Measurements from ENCODE around the gene ARHGAP8. TPM values are rescaled to one million over a fixed set of nuclear protein-coding genes. Genes with fewer than 3 reads are reported as not detected.
A peak's percentile ranks its signal among the peaks of the same experiment; 100 is the strongest.

Gene ARHGAP8
- total and polyA plus RNA-seq, 2 of the 13 experiments (the other 11 are each of a cell fraction or from before 2014, with no cell fraction given) = 0.07 TPM; not detected in 1

DNA sequence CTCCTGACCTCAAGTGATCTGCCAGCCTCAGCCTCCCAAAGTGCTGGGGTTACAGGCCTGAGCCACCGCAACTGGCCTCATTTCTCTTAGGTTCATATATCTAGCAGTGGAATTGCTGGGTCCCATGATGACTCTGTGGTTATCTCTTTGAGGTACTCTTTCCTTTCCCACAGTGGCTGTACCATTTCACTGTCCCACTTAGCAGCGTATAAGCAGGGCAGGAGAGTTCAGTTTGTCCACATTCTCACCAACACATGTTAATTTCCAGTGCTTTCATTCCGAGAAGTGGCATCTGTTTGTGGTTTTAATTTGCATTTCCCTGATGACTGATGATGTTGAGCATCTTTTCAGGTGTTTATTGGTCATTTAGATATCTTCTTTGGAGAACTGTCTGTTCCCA lies 34.0 kb upstream of the ARHGAP8 start (continued):
- TF ChIP-seq, protein P1, sequence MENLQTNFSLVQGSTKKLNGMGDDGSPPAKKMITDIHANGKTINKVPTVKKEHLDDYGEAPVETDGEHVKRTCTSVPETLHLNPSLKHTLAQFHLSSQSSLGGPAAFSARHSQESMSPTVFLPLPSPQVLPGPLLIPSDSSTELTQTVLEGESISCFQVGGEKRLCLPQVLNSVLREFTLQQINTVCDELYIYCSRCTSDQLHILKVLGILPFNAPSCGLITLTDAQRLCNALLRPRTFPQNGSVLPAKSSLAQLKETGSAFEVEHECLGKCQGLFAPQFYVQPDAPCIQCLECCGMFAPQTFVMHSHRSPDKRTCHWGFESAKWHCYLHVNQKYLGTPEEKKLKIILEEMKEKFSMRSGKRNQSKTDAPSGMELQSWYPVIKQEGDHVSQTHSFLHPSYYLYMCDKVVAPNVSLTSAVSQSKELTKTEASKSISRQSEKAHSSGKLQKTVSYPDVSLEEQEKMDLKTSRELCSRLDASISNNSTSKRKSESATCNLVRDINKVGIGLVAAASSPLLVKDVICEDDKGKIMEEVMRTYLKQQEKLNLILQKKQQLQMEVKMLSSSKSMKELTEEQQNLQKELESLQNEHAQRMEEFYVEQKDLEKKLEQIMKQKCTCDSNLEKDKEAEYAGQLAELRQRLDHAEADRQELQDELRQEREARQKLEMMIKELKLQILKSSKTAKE (CRISPR knock-in tag; IDR thresholded peaks at IDR 0.05; ENCODE audit: borderline replicate concordance) = no peak

GRCh38 chr22:44719586-44720368 lies 32.6 kb upstream of the ARHGAP8 start:
- no peak overlapping the region for H3K9ac ChIP-seq (ENCODE audit: insufficient read depth, low read depth, low read length)
- ChIA-PET POLR2A (no interaction called here), CTCF (ENCODE audit: low intra/inter-chr PET ratio, low total read pairs) (no interaction called here)
- intact Hi-C loops (cut with micrococcal nuclease; ENCODE audit: unreplicated experiment) = no loop called here
- ATAC-seq (peak; percentile 30), DNase-seq (ENCODE audit: low spot score) (no peak), FAIRE-seq (no peak)
- H3K4me2 ChIP-seq (ENCODE audit: low read depth, low read length) = no peak overlapping the region
- H3K27ac ChIP-seq (ENCODE audit: extremely low read length, insufficient read depth, low read length) = no peak overlapping the region
- H3K9me3 ChIP-seq (ENCODE audit: low read length) = no peaks in the 10 kb centered on the region
- no peaks in the 10 kb centered on the region for H3K79me2 ChIP-seq (ENCODE audit: insufficient read depth, low read length)
- no peak overlapping the region for H2AFZ ChIP-seq (ENCODE audit: low read length)
- no TSS peak for BruUV-seq (replicated peaks)
- 0 out of 2 replicates have a peak, but pooled peaks cover 1% of the 10 kb centered on the region for H4K20me1 ChIP-seq (ENCODE audit: insufficient read depth, low read length)
- no peaks in the 10 kb centered on the region for H3K27me3 ChIP-seq (ENCODE audit: control insufficient read depth in 1 of 2, insufficient read depth in 2 of 2, low read length in 2 of 2)
- no peak overlapping the region for H3K4me3 ChIP-seq (replicated peaks in 1 of 3; ENCODE audit: insufficient read depth in 1 of 3, low read depth in 2 of 3, low read length in 3 of 3)
- in situ Hi-C loops (cut with HindIII; ENCODE audit: extremely low pct_ligation_motif_present, low pct_unique_long_range_greater_than_20kb) = no loop called here
- peaks cover 11% of the 10 kb centered on the region for H3K4me1 ChIP-seq (ENCODE audit: insufficient read depth, low read length)
- WGBS (ENCODE audit: low lambda C conversion rate) = 60% methylated on average over 5 of the region's 13 CpGs
- peaks cover 8 to 41% of the 10 kb centered on the region in 2 experiments; a peak in 4 of 5 replicates for H3K36me3 ChIP-seq (replicated peaks in 1 of 2; ENCODE audit: control insufficient read depth in 1 of 2, insufficient read depth in 2 of 2, low read length in 2 of 2)
- TF ChIP-seq ZNF556 (CRISPR knock-in tag; IDR thresholded peaks at IDR 0.05; ENCODE audit: borderline replicate concordance) (no peak), ATF2 (CRISPR knock-in tag; IDR thresholded peaks at IDR 0.05) (no peak), KLF13 (CRISPR knock-in tag; IDR thresholded peaks at IDR 0.05) (no peak), SMARCC2 (IDR thresholded peaks at IDR 0.05) (no peak), ZSCAN20 (CRISPR knock-in tag; IDR thresholded peaks at IDR 0.05; ENCODE audit: borderline replicate concordance) (no peak), EHMT2 (IDR thresholded peaks at IDR 0.05; ENCODE audit: borderline replicate concordance, low read depth, low read length) (no peak), MLLT10 (CRISPR knock-in tag; IDR thresholded peaks at IDR 0.05) (no peak), ZBTB4 (CRISPR knock-in tag; IDR thresholded peaks at IDR 0.05; ENCODE audit: borderline replicate concordance) (0 out of 2 replicates have a peak, but pooled peaks have one; percentile 35)
- TF ChIP-seq, protein P2, sequence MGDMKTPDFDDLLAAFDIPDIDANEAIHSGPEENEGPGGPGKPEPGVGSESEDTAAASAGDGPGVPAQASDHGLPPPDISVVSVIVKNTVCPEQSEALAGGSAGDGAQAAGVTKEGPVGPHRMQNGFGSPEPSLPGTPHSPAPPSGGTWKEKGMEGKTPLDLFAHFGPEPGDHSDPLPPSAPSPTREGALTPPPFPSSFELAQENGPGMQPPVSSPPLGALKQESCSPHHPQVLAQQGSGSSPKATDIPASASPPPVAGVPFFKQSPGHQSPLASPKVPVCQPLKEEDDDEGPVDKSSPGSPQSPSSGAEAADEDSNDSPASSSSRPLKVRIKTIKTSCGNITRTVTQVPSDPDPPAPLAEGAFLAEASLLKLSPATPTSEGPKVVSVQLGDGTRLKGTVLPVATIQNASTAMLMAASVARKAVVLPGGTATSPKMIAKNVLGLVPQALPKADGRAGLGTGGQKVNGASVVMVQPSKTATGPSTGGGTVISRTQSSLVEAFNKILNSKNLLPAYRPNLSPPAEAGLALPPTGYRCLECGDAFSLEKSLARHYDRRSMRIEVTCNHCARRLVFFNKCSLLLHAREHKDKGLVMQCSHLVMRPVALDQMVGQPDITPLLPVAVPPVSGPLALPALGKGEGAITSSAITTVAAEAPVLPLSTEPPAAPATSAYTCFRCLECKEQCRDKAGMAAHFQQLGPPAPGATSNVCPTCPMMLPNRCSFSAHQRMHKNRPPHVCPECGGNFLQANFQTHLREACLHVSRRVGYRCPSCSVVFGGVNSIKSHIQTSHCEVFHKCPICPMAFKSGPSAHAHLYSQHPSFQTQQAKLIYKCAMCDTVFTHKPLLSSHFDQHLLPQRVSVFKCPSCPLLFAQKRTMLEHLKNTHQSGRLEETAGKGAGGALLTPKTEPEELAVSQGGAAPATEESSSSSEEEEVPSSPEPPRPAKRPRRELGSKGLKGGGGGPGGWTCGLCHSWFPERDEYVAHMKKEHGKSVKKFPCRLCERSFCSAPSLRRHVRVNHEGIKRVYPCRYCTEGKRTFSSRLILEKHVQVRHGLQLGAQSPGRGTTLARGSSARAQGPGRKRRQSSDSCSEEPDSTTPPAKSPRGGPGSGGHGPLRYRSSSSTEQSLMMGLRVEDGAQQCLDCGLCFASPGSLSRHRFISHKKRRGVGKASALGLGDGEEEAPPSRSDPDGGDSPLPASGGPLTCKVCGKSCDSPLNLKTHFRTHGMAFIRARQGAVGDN (CRISPR knock-in tag; IDR thresholded peaks at IDR 0.05) = peak; percentile 34; the same call in 1 of the 2 replicates
